GM12873 (cell line): ENCODE data around the gene RNH1.

Experiments used
- TF ChIP-seq, protein P1 (sequence below): IDR thresholded peaks from 2 replicates; pipeline ENCODE4 v1.5.1; 2012; ENCODE audit warnings: low read depth, mild to moderate bottlenecking, moderate library complexity, low read length, control low read depth; ENCODE audit not compliant: insufficient read depth; ENCODE audit errors: missing control alignments

The RNH1 gene

DNA sequence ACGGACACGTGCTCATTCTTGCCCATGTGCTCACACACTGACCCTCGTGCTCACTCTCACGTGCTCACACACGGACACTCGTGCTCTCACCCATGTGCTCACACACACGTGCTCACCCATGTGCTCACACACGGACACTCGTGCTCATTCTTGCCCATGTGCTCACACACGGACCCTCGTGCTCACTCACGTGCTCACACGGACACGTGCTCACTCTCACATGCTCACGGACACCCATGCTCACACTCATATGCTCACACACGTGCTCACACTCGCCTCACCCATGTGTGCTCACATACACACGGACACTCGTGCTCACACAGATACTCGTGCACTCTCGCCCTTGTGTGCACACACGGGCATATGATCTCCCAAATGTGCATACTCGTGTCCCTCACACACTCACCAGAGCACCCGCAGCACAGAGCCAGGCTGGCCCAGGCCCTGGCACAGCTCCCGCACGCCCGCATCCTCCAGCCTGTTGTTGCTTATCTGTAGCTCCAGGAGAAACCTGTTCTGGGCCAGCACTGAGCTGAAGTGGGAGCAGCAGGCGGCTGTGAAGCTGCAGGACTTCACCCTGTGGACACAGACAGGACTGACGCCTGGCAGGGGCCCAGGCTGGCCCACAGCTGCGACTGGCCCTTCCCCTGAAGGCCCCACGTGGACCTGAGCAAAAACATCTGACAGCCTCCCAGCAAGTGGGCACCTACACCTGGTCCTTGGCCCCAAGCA, 9.3 kb downstream of the RNH1 start:
- TF ChIP-seq, protein P1, sequence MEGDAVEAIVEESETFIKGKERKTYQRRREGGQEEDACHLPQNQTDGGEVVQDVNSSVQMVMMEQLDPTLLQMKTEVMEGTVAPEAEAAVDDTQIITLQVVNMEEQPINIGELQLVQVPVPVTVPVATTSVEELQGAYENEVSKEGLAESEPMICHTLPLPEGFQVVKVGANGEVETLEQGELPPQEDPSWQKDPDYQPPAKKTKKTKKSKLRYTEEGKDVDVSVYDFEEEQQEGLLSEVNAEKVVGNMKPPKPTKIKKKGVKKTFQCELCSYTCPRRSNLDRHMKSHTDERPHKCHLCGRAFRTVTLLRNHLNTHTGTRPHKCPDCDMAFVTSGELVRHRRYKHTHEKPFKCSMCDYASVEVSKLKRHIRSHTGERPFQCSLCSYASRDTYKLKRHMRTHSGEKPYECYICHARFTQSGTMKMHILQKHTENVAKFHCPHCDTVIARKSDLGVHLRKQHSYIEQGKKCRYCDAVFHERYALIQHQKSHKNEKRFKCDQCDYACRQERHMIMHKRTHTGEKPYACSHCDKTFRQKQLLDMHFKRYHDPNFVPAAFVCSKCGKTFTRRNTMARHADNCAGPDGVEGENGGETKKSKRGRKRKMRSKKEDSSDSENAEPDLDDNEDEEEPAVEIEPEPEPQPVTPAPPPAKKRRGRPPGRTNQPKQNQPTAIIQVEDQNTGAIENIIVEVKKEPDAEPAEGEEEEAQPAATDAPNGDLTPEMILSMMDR = no peak

DNA sequence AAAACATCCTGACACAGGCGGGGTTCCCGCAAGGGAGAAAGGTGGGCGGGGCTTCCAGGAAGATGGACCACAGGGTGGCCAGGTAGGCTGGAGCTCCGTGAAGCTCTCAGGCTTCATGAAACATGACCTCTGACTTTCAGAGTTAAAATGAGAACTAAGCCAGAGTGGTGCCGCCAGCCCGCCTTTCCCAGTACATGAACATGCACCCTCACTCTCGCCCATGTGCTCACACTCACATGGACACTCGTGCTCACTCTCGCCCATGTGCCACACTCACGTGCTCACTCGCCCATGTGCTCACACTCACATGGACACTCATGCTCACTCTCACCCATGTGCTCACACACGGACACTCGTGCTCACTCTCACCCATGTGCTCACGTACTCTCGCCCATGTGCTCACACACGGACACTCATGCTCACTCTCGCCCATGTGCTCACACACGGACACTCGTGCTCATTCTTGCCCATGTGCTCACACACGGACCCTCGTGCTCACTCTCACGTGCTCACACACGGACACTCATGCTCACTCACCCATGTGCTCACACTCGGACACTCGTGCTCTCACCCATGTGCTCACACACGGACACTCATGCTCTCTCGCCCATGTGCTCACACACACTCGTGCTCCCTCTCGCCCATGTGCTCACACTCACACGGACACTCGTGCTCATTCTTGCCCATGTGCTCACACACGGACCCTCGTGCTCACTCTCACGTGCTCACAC, 10.0 kb downstream of the RNH1 start:
- TF ChIP-seq, protein P1 = no peak

DNA sequence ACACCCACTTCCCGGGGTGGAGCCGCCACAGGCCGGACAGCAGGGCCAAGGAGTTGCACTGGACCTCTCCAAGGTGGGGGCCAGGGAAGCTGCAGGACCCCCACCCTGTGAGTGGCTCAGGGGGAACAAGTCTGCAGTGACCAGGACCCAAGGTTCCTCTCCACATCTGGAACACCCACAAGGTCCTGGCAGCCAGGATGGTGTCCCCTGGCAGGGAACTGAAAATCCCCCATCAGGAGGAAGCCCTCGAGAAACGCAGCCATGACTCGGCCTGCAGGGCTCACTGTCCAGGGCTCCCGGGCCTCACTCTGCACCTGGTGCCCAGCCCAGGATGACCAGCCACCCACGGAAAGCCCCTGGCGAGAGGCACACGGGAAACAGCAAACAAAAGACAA, 11.5 kb downstream of the RNH1 start:
- TF ChIP-seq, protein P1 = no peak

DNA sequence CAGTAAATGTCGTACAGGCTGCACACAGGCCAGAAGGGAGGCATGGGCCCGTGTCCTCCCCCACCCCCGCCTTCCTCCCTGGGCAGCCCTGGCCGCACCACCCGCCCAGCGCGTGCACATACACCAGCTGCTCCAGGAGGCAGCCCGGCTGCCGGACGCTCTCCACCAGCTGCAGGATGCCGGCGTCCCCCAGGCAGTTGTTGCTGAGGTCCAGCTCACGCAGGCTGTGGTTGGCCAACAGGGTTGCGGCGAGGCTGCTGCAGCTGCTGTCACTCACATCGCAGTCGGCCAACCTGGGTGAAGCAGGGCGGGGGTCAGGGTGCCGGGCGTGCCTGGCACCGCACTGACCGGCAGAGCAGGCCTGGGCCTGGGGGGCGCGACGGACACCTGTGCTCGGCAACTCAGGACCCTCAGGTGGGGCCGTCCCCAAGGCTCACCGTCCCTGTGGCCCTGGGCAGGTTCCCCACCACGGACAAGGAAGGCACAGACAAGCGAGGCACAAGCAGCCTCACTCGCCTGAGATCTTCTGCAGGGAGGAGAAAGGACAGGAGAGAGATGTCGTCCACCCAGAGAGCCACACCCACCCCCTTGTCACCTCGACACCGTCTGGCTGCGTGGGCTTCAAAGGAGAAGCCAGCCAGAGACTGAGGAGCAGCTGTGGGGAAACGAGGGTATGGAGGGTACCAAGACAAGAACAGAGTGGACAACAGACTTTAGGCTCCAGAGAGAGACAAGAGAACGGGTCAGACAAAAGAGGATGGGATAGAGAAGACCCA, 12.1 kb downstream of the RNH1 start:
- TF ChIP-seq, protein P1 = no peak

DNA sequence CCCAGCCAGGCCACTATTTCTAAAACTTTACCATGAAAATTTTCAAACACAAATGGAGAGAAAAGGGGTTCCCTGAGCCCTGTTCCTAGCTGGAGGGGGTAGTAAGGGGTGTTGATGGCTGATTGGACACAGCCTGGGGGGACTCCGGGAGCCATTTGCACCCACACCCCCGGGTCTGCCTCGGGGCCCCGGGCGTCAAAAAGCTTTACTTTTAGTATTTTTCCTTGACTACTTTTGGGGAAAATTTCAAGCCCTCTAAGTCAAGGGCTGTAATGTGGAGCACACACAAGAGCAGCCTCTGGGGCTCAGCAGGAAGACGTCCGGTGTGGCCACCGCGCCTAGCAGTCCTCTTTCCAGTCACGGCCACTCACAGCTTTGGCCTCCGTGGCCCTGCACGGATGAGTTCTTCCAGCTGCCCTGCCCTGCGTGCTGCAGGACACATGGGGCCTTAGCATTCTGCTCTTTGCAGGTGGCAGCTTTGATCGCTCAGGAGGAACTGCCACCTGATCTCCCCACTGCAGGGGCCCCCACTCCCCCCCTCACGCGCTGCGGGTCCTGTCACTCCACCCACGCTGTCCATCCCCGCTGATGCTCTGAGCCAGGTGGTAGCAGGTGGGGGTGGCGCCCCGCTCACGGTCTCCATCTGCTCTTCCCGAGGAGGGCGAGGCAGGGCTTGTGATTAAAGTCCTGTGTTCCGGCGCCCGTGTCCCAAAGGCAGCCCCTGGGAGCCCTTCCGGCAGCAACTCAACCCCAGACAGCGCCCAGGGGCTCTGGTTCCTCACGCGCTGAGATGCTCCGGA, 14.4 kb downstream of the RNH1 start:
- TF ChIP-seq, protein P1 = no peak

DNA sequence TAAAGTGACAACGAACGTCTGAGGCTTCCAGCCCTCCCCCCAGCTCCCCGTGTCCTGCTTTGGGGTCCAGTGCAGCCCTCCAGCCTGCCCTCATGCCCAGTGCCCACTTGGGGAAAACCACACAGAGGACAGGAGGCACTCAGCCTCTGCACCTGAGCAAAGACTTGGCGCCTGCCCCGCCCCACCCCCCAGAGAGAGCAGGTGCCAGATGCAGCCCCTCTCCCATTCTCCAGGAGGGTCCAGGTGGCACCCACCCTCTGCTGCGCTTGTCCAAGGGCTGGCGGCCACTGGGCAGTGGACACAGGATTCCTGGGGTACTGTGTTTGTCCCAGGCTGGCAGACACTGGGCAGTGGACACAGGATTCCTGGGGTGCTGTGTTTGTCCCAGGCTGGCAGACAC, 15.7 kb downstream of the RNH1 start:
- TF ChIP-seq, protein P1 = no peak
